GM18909 (cell line): ENCODE results near the gene CELA2B.
"Not testable (repeated sequence)": the region's sequence is repeated elsewhere in the genome, so short reads cannot be mapped to it uniquely, and the experiment has no call there.

Experiments
- ATAC-seq: cut with Tn5 transposase; IDR thresholded peaks from one replicate; pipeline ENCODE4 v1.9.1; 2021; ENCODE audit warnings: mild to moderate bottlenecking; ENCODE audit not compliant: unreplicated experiment, poor library complexity

The CELA2B gene

GRCh38 chr1:15475752-15476314, at the start of gene CELA2B:
CELA2B (plus strand) TSS chr1:15476104; CDS start chr1:15476126, 22 bp downstream.
- no peak for ATAC-seq

- ATAC-seq: no peak
Measured at GRCh38 chr1:15426492-15427279, 49.2 kb upstream of the CELA2B start.

GRCh38 chr1:15427280-15427666, 48.6 kb upstream of the CELA2B start:
- ATAC-seq: no peak

- not testable (repeated sequence) for ATAC-seq
Measured at GRCh38 chr1:15428252-15428651, 47.7 kb upstream of the CELA2B start.

GRCh38 chr1:15428815-15429435, 47.0 kb upstream of the CELA2B start:
- no peak for ATAC-seq

- ATAC-seq: no peak
Measured at GRCh38 chr1:15429701-15430149, 46.2 kb upstream of the CELA2B start.

- no peak for ATAC-seq
Measured at GRCh38 chr1:15430787-15431570, 44.9 kb upstream of the CELA2B start.

GRCh38 chr1:15431571-15431948, 44.3 kb upstream of the CELA2B start:
- no peak for ATAC-seq

GRCh38 chr1:15432324-15432723, 43.6 kb upstream of the CELA2B start:
- no peak for ATAC-seq

GRCh38 chr1:15433471-15433870, 42.4 kb upstream of the CELA2B start:
- ATAC-seq: no peak

- ATAC-seq: not testable (repeated sequence)
Measured at GRCh38 chr1:15434739-15435138, 41.2 kb upstream of the CELA2B start.

GRCh38 chr1:15435239-15436077, 40.4 kb upstream of the CELA2B start:
- ATAC-seq: no peak

- no peak for ATAC-seq
Measured at GRCh38 chr1:15436881-15437442, 38.9 kb upstream of the CELA2B start.

- ATAC-seq: no peak
Measured at GRCh38 chr1:15439325-15439724, 36.6 kb upstream of the CELA2B start.

- ATAC-seq: no peak
Measured at GRCh38 chr1:15440357-15440756, 35.5 kb upstream of the CELA2B start.

- ATAC-seq: no peak
Measured at GRCh38 chr1:15441247-15441646, 34.7 kb upstream of the CELA2B start.

GRCh38 chr1:15442119-15442518, 33.8 kb upstream of the CELA2B start:
- ATAC-seq: no peak

GRCh38 chr1:15442759-15443158, 33.1 kb upstream of the CELA2B start:
- no peak for ATAC-seq

- ATAC-seq: no peak
Measured at GRCh38 chr1:15443281-15443680, 32.6 kb upstream of the CELA2B start.
